ENCODE results near the gene TRIM68. TPM values are rescaled to one million over a fixed set of nuclear protein-coding genes. Genes with fewer than 3 reads are reported as not detected.

Gene TRIM68
- total RNA-seq, 2 donors from 2014 or later, result 16.0 to 25.4 TPM

DNA sequence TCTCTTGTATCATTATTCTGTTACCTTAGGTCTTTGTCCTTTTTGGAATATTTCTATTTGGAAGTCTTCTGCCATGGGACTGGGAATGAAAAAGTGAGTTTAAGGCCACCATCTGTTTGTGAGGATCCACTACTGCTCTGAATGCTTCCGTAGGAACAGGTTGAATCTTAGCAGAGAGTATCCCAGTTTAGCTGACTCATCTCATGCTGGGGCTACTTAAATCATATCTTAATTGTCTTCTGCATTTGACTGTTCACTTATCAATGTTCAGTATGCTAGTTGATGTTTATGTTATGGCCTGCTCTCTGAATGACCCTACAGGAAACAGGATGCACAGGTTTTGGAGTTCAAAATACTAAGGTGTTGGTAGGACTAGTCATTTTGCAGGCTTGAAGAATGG, 27.9 kb downstream of the TRIM68 start:
- DNase-seq (ENCODE audit: low spot score) (no peak), ATAC-seq (ENCODE audit: insufficient number of reproducible peaks, low FRiP score, low read depth) (no peak)
- Histone ChIP-seq H3K27ac (no peak overlapping the region), H3K4me3 (no peak overlapping the region), H3K4me1 (ENCODE audit: control insufficient read depth in 1 of 2, low read depth in 2 of 2) (no peaks in the 10 kb centered on the region), H3K36me3 (no peaks in the 10 kb centered on the region), H3K27me3 (replicated peaks; ENCODE audit: insufficient read depth) (no peaks in the 10 kb centered on the region), H3K9me3 (no peaks in the 10 kb centered on the region)
- TF ChIP-seq, protein P1, sequence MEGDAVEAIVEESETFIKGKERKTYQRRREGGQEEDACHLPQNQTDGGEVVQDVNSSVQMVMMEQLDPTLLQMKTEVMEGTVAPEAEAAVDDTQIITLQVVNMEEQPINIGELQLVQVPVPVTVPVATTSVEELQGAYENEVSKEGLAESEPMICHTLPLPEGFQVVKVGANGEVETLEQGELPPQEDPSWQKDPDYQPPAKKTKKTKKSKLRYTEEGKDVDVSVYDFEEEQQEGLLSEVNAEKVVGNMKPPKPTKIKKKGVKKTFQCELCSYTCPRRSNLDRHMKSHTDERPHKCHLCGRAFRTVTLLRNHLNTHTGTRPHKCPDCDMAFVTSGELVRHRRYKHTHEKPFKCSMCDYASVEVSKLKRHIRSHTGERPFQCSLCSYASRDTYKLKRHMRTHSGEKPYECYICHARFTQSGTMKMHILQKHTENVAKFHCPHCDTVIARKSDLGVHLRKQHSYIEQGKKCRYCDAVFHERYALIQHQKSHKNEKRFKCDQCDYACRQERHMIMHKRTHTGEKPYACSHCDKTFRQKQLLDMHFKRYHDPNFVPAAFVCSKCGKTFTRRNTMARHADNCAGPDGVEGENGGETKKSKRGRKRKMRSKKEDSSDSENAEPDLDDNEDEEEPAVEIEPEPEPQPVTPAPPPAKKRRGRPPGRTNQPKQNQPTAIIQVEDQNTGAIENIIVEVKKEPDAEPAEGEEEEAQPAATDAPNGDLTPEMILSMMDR (IDR thresholded peaks at IDR 0.05), result no peak

DNA sequence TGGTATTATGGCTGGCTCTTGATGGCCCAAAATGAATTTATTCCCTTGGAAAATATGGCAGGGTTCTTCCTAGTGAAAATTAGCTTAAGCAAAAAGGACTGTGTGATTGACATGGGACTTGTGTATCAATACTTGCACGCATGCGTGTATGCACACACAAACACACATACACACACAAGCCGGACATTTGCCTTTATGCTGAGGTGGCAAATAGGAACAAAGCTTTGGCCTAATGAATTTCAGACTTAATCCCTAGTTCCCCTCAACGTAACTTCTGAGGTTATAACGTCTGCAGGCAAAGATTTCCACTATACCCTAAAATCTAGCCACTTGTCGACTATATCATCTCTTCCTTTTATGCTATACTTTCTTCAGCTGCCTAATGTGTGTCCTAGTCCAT, 29.4 kb downstream of the TRIM68 start:
- Histone ChIP-seq H3K27me3 (replicated peaks; ENCODE audit: insufficient read depth) (no peaks in the 10 kb centered on the region), H3K36me3 (no peaks in the 10 kb centered on the region), H3K9me3 (no peaks in the 10 kb centered on the region), H3K4me3 (no peak overlapping the region), H3K27ac (no peak overlapping the region), H3K4me1 (ENCODE audit: control insufficient read depth in 1 of 2, low read depth in 2 of 2) (no peaks in the 10 kb centered on the region)
- TF ChIP-seq, protein P1 (IDR thresholded peaks at IDR 0.05), result no peak
- ATAC-seq (ENCODE audit: insufficient number of reproducible peaks, low FRiP score, low read depth) (no peak), DNase-seq (ENCODE audit: low spot score) (no peak)

DNA sequence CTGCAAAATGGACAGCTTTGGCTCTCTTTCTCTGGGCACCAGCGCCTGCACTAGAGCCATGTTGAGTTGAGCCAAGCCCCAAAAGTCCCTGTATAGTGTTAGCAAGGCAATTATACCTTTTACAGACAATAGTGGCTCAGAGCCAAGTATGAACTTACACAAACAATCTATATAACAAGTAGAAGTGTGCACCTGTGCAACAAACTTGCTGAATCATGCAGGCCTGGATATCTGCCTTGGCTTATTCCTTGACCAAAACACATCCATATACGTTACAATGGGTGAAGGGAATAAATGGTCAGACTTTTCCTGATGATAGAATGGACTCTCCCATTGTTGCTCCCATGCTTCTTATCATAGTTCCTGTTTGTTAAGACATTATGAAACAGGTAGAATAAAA, 30.3 kb downstream of the TRIM68 start:
- no peak for ATAC-seq (ENCODE audit: insufficient number of reproducible peaks, low FRiP score, low read depth)
- no peak overlapping the region for H3K4me3 ChIP-seq
- no peak overlapping the region for H3K27ac ChIP-seq
- H3K27me3 ChIP-seq (replicated peaks; ENCODE audit: insufficient read depth), result no peaks in the 10 kb centered on the region
- H3K36me3 ChIP-seq, result no peaks in the 10 kb centered on the region
- DNase-seq (ENCODE audit: low spot score), result no peak
- no peaks in the 10 kb centered on the region for H3K9me3 ChIP-seq
- no peaks in the 10 kb centered on the region for H3K4me1 ChIP-seq (ENCODE audit: control insufficient read depth in 1 of 2, low read depth in 2 of 2)
- TF ChIP-seq, protein P1 (IDR thresholded peaks at IDR 0.05), result no peak

DNA sequence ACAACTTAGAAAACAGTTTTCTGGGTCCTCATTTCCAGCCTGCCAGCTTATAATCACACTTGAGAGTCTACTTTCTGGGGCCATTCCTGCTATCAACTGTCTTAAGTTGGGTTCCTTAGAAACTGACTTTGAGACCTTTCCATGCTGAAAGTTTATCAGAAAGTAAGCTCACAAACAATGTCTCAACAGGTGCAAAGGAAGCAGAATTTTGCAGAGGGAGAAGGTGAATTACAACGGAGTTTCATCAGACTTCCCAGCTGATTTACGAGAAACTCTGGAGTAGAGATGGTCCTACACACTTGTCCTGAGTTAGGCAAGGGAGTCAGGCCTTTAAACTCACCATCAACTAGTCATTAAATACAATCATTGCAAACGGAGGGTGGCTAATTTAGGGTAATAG, 31.2 kb downstream of the TRIM68 start:
- no peaks in the 10 kb centered on the region for H3K36me3 ChIP-seq
- ATAC-seq (ENCODE audit: insufficient number of reproducible peaks, low FRiP score, low read depth) (no peak), DNase-seq (ENCODE audit: low spot score) (no peak)
- H3K27ac ChIP-seq, result no peak overlapping the region
- no peaks in the 10 kb centered on the region for H3K4me1 ChIP-seq (ENCODE audit: control insufficient read depth in 1 of 2, low read depth in 2 of 2)
- H3K9me3 ChIP-seq, result no peaks in the 10 kb centered on the region
- H3K4me3 ChIP-seq, result no peak overlapping the region
- H3K27me3 ChIP-seq (replicated peaks; ENCODE audit: insufficient read depth), result no peaks in the 10 kb centered on the region
- TF ChIP-seq, protein P1 (IDR thresholded peaks at IDR 0.05), result no peak

DNA sequence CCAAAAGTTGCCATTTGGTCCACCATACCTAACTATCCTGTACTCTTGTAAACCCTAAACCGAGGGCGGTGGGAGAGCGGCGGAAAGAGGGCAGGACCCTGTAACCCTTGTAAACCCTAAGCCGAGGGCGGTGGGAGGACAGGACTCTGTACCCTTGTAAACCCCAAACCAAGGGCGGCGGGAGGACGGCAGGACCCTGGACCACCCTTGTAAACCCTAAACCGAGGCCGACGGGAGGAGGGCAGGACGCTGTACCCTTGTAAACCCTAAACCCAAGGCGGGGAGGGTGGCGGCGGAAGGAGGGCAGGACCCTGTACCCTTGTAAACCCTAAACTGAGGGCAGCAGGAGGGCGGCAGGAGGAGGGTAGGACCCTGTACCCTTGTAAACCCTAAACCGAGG, 39.0 kb downstream of the TRIM68 start:
- Histone ChIP-seq H3K9me3 (no peaks in the 10 kb centered on the region), H3K36me3 (no peaks in the 10 kb centered on the region), H3K4me1 (ENCODE audit: control insufficient read depth in 1 of 2, low read depth in 2 of 2) (no peaks in the 10 kb centered on the region), H3K27me3 (replicated peaks; ENCODE audit: insufficient read depth) (no peaks in the 10 kb centered on the region), H3K27ac (no peak overlapping the region), H3K4me3 (no peak overlapping the region)
- ATAC-seq (ENCODE audit: insufficient number of reproducible peaks, low FRiP score, low read depth) (no peak), DNase-seq (ENCODE audit: low spot score) (no peak)
- TF ChIP-seq, protein P1 (IDR thresholded peaks at IDR 0.05), result no peak

Data from thoracic aorta (tissue), 2 donors.